ENCODE data around the gene SPINT2. TPM values are rescaled to one million over a fixed set of nuclear protein-coding genes. Genes with fewer than 3 reads are reported as not detected.

SPINT2 gene
- total RNA-seq, 4 donors from 2014 or later, result 401 to 505 (median 497) TPM

DNA sequence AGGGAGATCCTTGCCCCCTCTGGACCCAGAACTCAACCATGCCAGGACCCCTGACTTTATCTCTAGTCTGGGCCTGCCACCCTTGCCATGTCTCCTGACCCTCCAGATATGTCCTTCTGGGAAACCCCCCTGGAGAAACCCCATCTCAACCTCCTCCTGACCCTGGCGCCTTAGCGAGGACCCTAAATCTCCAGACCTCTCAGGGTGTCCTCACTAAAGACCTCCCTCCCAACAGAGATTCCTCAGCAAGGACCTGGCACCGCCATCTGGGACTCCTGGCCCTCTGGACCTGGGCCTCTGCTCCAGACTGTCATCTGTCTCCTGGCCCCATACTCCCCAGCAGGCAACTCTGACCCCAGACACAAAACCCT, 56.6 kb downstream of the SPINT2 start:
- intact Hi-C loops (cut with DNase I; ENCODE audit: low total_unique reads), result no loop called here
- DNase-seq (ENCODE audit: low spot score in 2 of 2), result no peak
- no peak overlapping the region for H3K4me3 ChIP-seq (ENCODE audit: low read depth, poor library complexity, severe bottlenecking)
- WGBS, 2 donors, result 80 to 90% methylated on average over 3 of the region's 3 CpGs
- no peak for TF ChIP-seq POLR2A (IDR thresholded peaks at IDR 0.05)
- TF ChIP-seq, protein P1, sequence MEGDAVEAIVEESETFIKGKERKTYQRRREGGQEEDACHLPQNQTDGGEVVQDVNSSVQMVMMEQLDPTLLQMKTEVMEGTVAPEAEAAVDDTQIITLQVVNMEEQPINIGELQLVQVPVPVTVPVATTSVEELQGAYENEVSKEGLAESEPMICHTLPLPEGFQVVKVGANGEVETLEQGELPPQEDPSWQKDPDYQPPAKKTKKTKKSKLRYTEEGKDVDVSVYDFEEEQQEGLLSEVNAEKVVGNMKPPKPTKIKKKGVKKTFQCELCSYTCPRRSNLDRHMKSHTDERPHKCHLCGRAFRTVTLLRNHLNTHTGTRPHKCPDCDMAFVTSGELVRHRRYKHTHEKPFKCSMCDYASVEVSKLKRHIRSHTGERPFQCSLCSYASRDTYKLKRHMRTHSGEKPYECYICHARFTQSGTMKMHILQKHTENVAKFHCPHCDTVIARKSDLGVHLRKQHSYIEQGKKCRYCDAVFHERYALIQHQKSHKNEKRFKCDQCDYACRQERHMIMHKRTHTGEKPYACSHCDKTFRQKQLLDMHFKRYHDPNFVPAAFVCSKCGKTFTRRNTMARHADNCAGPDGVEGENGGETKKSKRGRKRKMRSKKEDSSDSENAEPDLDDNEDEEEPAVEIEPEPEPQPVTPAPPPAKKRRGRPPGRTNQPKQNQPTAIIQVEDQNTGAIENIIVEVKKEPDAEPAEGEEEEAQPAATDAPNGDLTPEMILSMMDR (IDR thresholded peaks at IDR 0.05), result no peak

DNA sequence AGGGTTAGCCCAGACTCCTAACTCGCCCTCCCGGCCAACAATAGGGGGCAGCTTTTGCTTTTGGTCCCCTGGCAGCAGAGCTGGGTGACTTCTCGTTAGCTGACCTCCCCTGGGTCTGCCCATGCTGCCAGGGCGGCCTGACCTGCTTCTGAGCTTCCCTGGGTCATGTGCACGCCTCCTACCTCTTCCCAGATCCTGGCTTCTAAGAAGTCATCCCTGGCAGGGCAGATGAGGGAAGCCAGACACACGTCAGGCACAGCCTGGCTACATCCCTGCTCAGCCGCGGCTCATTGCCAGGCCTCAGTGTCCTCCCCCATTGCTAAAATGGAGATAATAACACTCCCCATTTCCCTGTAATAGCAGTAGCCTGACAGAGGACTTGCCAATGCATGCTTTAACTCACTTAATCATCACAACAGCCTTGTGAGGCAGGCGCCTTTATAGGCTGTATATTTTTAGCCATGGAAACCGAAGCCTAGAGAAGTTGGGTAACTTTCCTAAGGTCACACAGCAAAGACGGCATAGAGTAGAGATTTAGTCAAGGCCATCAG, 57.3 kb downstream of the SPINT2 start:
- no peak overlapping the region for H3K4me3 ChIP-seq (ENCODE audit: low read depth, poor library complexity, severe bottlenecking)
- WGBS, 2 donors, result 31 to 32% methylated on average over 11 of the region's 11 CpGs
- DNase-seq (ENCODE audit: low spot score in 2 of 2), result no peak
- TF ChIP-seq, protein P1 (IDR thresholded peaks at IDR 0.05), result no peak
- no peak for TF ChIP-seq POLR2A (IDR thresholded peaks at IDR 0.05)
- intact Hi-C loops (cut with DNase I; ENCODE audit: low total_unique reads), result no loop called here

DNA sequence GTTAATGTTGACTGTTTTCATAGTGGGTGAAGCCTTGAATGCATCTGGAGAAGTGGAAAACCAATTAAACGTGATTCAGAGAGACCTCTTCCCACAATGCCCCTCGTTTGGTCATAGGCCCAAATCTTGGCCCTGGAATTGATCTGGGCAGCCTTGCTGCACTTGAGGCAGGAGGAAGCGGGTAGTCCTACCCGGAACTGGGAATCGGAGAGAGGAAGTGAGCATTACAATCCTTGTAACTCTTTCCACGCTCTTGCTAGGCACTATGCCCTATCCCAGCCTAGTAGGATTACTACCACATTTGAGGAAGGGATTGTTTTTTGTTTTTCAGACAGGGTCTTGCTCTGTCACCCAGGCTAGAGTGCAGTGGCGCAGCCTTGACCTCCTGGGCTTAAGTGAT, 58.9 kb downstream of the SPINT2 start:
- 55 to 56% methylated on average over 7 of the region's 7 CpGs for WGBS, 2 donors

DNA sequence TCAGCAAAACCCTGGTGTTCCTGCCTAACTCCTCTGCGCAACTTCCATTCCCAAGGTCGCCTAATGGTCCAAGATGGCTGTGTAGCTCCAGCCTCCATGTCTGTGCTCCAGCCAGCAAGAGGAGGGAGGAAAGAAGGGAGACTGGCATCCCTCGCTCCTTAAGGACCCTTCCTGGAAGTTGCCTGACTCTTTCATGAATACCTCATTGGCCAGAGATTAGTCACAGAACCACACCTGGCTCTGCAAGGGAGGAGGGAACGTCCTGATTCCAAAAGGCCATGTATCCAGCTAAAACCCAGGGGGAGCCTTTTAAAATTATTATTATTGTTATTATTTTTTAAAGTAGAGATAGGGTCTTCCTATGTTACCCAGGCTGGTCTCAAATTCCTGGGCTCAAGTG, 60.1 kb downstream of the SPINT2 start:
- TF ChIP-seq POLR2A (IDR thresholded peaks at IDR 0.05), result no peak
- TF ChIP-seq, protein P1 (IDR thresholded peaks at IDR 0.05), result no peak
- H3K4me3 ChIP-seq (ENCODE audit: low read depth, poor library complexity, severe bottlenecking), result no peak overlapping the region
- DNase-seq (ENCODE audit: low spot score in 2 of 2), result no peak
- intact Hi-C loops (cut with DNase I; ENCODE audit: low total_unique reads), result no loop called here
- whole genome bisulfite sequencing, 2 donors, result 75 to 77% methylated on average over 4 of the region's 4 CpGs

More for the DNA sequence above, 58.9 kb downstream of the SPINT2 start:
- no peak for TF ChIP-seq POLR2A (IDR thresholded peaks at IDR 0.05)
- TF ChIP-seq, protein P1 (IDR thresholded peaks at IDR 0.05), result no peak
- intact Hi-C loops (cut with DNase I; ENCODE audit: low total_unique reads), result no loop called here
- no peak overlapping the region for H3K4me3 ChIP-seq (ENCODE audit: low read depth, poor library complexity, severe bottlenecking)
- no peak for DNase-seq (ENCODE audit: low spot score in 2 of 2)

DNA sequence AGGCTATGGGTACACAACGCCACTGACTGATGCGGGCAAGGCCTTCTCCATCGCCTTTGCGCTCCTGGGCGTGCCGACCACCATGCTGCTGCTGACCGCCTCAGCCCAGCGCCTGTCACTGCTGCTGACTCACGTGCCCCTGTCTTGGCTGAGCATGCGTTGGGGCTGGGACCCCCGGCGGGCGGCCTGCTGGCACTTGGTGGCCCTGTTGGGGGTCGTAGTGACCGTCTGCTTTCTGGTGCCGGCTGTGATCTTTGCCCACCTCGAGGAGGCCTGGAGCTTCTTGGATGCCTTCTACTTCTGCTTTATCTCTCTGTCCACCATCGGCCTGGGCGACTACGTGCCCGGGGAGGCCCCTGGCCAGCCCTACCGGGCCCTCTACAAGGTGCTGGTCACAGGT, 62.2 kb downstream of the SPINT2 start:
- TF ChIP-seq POLR2A (IDR thresholded peaks at IDR 0.05), result no peak
- TF ChIP-seq, protein P1 (IDR thresholded peaks at IDR 0.05), result no peak
- no peak for DNase-seq (ENCODE audit: low spot score in 2 of 2)
- intact Hi-C loops (cut with DNase I; ENCODE audit: low total_unique reads), result loop anchor here (5.0 kb wide), 1 partner anchor 319 kb away; no protein-coding TSS in a partner anchor
- H3K4me3 ChIP-seq (ENCODE audit: low read depth, poor library complexity, severe bottlenecking), result no peak overlapping the region
- 91 to 94% methylated on average over 21 to 22 of the region's 22 CpGs for WGBS, 2 donors

DNA sequence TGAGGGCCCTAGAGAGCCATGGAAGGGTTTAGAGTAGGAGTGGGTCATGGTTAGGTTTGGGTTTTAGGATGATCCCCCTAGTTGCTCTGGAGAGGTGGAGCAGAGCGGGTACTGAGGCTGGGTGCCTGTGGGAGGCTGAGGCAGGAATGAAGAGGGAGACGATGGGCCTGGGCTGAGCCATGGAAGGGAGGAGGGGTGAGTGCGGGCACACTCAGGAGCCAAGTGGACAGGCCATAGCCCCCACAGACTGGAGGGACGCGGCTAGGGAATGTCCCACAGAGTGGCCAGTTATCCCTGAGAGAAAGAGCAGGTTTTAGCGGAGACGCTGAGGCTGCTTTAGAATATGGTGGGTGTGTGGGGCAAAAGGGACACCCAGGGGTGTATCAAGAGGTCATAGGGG, 65.3 kb downstream of the SPINT2 start:
- 94 to 99% methylated on average over 7 of the region's 7 CpGs for WGBS, 2 donors
- no peak for TF ChIP-seq POLR2A (IDR thresholded peaks at IDR 0.05)
- TF ChIP-seq, protein P1 (IDR thresholded peaks at IDR 0.05), result no peak
- intact Hi-C loops (cut with DNase I; ENCODE audit: low total_unique reads), result loop anchor here (5.0 kb wide), 2 partner anchors 87 to 322 kb away; no protein-coding TSS in a partner anchor
- no peak for DNase-seq (ENCODE audit: low spot score in 2 of 2)
- H3K4me3 ChIP-seq (ENCODE audit: low read depth, poor library complexity, severe bottlenecking), result no peak overlapping the region
